OCI-LY7 (cell line): ENCODE data around the gene CUEDC1. TPM values are rescaled to one million over a fixed set of nuclear protein-coding genes. Genes with fewer than 3 reads are reported as not detected.
A peak's percentile ranks its signal among the peaks of the same experiment; 100 is the strongest.

ENCODE experiments used
- BruUV-seq: library from RNA; stranded (reverse); fragments of 400-500 nt; replicated peaks from 2 replicates; lab custom pipeline; 2021; lab: Mats Ljungman, UMichigan
- CTCF ChIA-PET: fragments of 300-600 bp; sonication (Branson Sonifier 250); formaldehyde crosslinking; loops from one replicate; lab custom pipeline; 2022; ENCODE audit warnings: antibody characterized with exemption; ENCODE audit not compliant: unreplicated experiment; lab: Charles Lee
- POLR2A ChIA-PET: fragments of 300-600 bp; sonication (Branson Sonifier 250); formaldehyde crosslinking; loops from one replicate; lab custom pipeline; 2022; ENCODE audit warnings: antibody characterized with exemption; lab: Charles Lee
- DNase-seq: peaks from one replicate; pipeline ENCODE4 v3.0.0-alpha.2; 2015; ENCODE audit warnings: low spot score
- H2AFZ ChIP-seq: fragments of 200-600 bp; sonication (generic), shearing (Covaris generic); 2 replicates; pipeline ENCODE4 v1.6.1; 2014; ENCODE audit warnings: mild to moderate bottlenecking, antibody characterized with exemption, low read length, moderate library complexity
- H3K27ac ChIP-seq: fragments of 200-600 bp; sonication (generic); 2 replicates; pipeline ENCODE4 v1.5.1; 2014; ENCODE audit warnings: mixed run types, low read depth, mild to moderate bottlenecking, moderate library complexity, low read length, inconsistent platforms; ENCODE audit not compliant: poor library complexity, severe bottlenecking
- H3K36me3 ChIP-seq: fragments of 200-600 bp; sonication (generic); 2 replicates; pipeline ENCODE4 v1.6.1; 2014; ENCODE audit warnings: mild to moderate bottlenecking, antibody characterized with exemption, low read length, moderate library complexity, mixed read lengths; ENCODE audit not compliant: insufficient read depth
- H3K4me1 ChIP-seq: fragments of 200-600 bp; sonication (generic); 2 replicates; pipeline ENCODE4 v1.5.1; 2014; ENCODE audit warnings: mild to moderate bottlenecking, low read length; ENCODE audit not compliant: insufficient read depth, poor library complexity, severe bottlenecking
- H3K4me2 ChIP-seq: fragments of 200-600 bp; sonication (generic); 2 replicates; pipeline ENCODE4 v1.6.1; 2014; ENCODE audit warnings: mild to moderate bottlenecking, low read length
- H3K4me3 ChIP-seq: fragments of 200-600 bp; sonication (generic); 2 replicates; pipeline ENCODE4 v1.5.1; 2014; ENCODE audit warnings: mild to moderate bottlenecking, low read depth, low read length; ENCODE audit not compliant: poor library complexity, severe bottlenecking
- H3K79me2 ChIP-seq: fragments of 200-600 bp; sonication (generic); 2 replicates; pipeline ENCODE4 v1.6.1; 2016; ENCODE audit warnings: low read depth, mild to moderate bottlenecking, low read length, moderate library complexity, mixed read lengths; ENCODE audit not compliant: insufficient read depth
- H3K9me2 ChIP-seq: fragments of 200-600 bp; sonication (generic); 2 replicates; pipeline ENCODE4 v1.6.1; 2016; ENCODE audit warnings: mild to moderate bottlenecking, low read length, mixed read lengths; ENCODE audit not compliant: insufficient read depth
- H3K9me3 ChIP-seq: fragments of 200-600 bp; sonication (generic); 2 replicates; pipeline ENCODE4 v1.6.1; 2014; ENCODE audit warnings: mild to moderate bottlenecking, mixed run types, low read length, mixed read lengths
- H4K20me1 ChIP-seq: fragments of 200-600 bp; sonication (generic); 2 replicates; pipeline ENCODE4 v1.6.1; 2014; ENCODE audit warnings: mild to moderate bottlenecking, antibody characterized with exemption, low read length, moderate library complexity, mixed read lengths; ENCODE audit not compliant: insufficient read depth
- CTCF ChIP-seq: fragments of 200-600 bp; sonication (generic); conservative IDR thresholded peaks from 2 replicates; pipeline ENCODE4 v1.5.1; 2014; ENCODE audit warnings: mild to moderate bottlenecking, antibody characterized with exemption, low read length, moderate library complexity, mixed read lengths
- EZH2phosphoT487 ChIP-seq: fragments of 200-600 bp; sonication (generic); IDR thresholded peaks from 2 replicates; pipeline ENCODE4 v1.6.1; 2018; ENCODE audit warnings: low read depth, borderline replicate concordance, mild to moderate bottlenecking, mixed run types, antibody characterized with exemption, low read length, moderate library complexity, mixed read lengths
- intact Hi-C: fragments of 100-400 bp; cut with micrococcal nuclease; formaldehyde crosslinking; loops from one replicate; pipeline ENCODE4 v1.10.0; 2022; ENCODE audit not compliant: unreplicated experiment
- total RNA-seq, 2 experiments: library from RNA; depleted of rRNA in 1 of 2; stranded (reverse); fragments of >200 nt in 1 of 2; shearing (Covaris generic) in 1 of 2; gene quantifications; 2 replicates each; pipeline ENCODE4 v1.2.3, GENCODE V29; 2014 to 2022

The CUEDC1 gene
- total RNA-seq, 2 experiments from 2014 or later: 0.74 TPM; not detected in 1

- TF ChIP-seq CTCF (no peak), EZH2phosphoT487 (no peak)
- Histone ChIP-seq H3K36me3 (no peaks in the 10 kb centered on the region), H4K20me1 (no peaks in the 10 kb centered on the region; the same call in 1 of the 2 replicates), H3K4me3 (peak overlapping the region; percentile 36), H3K4me1 (peaks cover 31% of the 10 kb centered on the region), H2AFZ (no peak overlapping the region), H3K9me2 (no peaks in the 10 kb centered on the region), H3K79me2 (no peaks in the 10 kb centered on the region), H3K4me2 (peak overlapping the region; percentile 70), H3K9me3 (no peaks in the 10 kb centered on the region), H3K27ac (peak overlapping the region; percentile 22)
- POLR2A ChIA-PET: interaction anchor here (0.6 to 1.2 kb wide), 8 partner anchors 8 to 720 kb away, joined by 3 to 4 read pairs (median 3); partner anchors contain the start of gene SRSF1
- peak; percentile 95 for DNase-seq
- CTCF ChIA-PET: no interaction called here
- no TSS peak for BruUV-seq
- intact Hi-C loops: loop anchor here (1.0 to 2.0 kb wide), 2 partner anchors 36 to 71 kb away; no protein-coding TSS in a partner anchor
Measured at GRCh38 chr17:57939797-57940196, 15.4 kb downstream of the CUEDC1 start.

GRCh38 chr17:57938061-57938502 lies 17.1 kb downstream of the CUEDC1 start:
- Histone ChIP-seq H3K4me2 (no peak overlapping the region), H3K27ac (no peak overlapping the region), H3K4me3 (no peak overlapping the region), H3K79me2 (no peaks in the 10 kb centered on the region), H3K36me3 (no peaks in the 10 kb centered on the region), H4K20me1 (no peaks in the 10 kb centered on the region; the same call in 1 of the 2 replicates), H2AFZ (no peak overlapping the region), H3K9me2 (no peaks in the 10 kb centered on the region), H3K9me3 (no peaks in the 10 kb centered on the region), H3K4me1 (peaks cover 31% of the 10 kb centered on the region)
- no peak for DNase-seq
- CTCF ChIA-PET: no interaction called here
- no peak for TF ChIP-seq EZH2phosphoT487
- no peak for TF ChIP-seq CTCF
- intact Hi-C loops: loop anchor here (2.0 kb wide), 1 partner anchor 69 kb away; no protein-coding TSS in a partner anchor
- POLR2A ChIA-PET: no interaction called here
- no TSS peak for BruUV-seq

GRCh38 chr17:57937492-57937891 lies 17.7 kb downstream of the CUEDC1 start:
- ChIA-PET CTCF (no interaction called here), POLR2A (no interaction called here)
- Histone ChIP-seq H3K79me2 (no peaks in the 10 kb centered on the region), H3K9me3 (no peaks in the 10 kb centered on the region), H3K4me3 (no peak overlapping the region), H3K4me2 (no peak overlapping the region), H2AFZ (no peak overlapping the region), H3K9me2 (no peaks in the 10 kb centered on the region), H3K4me1 (peaks cover 31% of the 10 kb centered on the region), H3K27ac (no peak overlapping the region), H3K36me3 (no peaks in the 10 kb centered on the region), H4K20me1 (no peaks in the 10 kb centered on the region; the same call in 1 of the 2 replicates)
- no peak for DNase-seq
- BruUV-seq: no TSS peak
- TF ChIP-seq EZH2phosphoT487 (no peak), CTCF (no peak)
- intact Hi-C loops: no loop called here
